ENCODE data around the gene ATXN1. TPM values are rescaled to one million over a fixed set of nuclear protein-coding genes. Genes with fewer than 3 reads are reported as not detected.

Gene ATXN1
- total RNA-seq, 4 donors from 2014 or later = 24.9 to 48.0 (median 36.8) TPM

GRCh38 chr6:16481697-16482399 is 279.4 kb downstream of the ATXN1 start:
- 90 to 91% methylated on average over 3 of the region's 3 CpGs for WGBS, 2 donors
- Histone ChIP-seq H3K27me3 (no peaks in the 10 kb centered on the region), H3K4me3 (no peak overlapping the region), H3K36me3 (peaks cover 0 to 36% (median 3%) of the 10 kb centered on the region in 3 donors), H3K9me3 (peaks cover 0 to 7% (median 0%) of the 10 kb centered on the region in 4 donors), H3K4me1 (no peaks in the 10 kb centered on the region), H3K27ac (no peak overlapping the region)
- DNase-seq (ENCODE audit: low spot score in 2 of 2) = no peak
- no peak for TF ChIP-seq CTCF (IDR thresholded peaks at IDR 0.05)
- no peak for TF ChIP-seq EP300 (IDR thresholded peaks at IDR 0.05)
- TF ChIP-seq POLR2A (IDR thresholded peaks at IDR 0.05) = no peak

- WGBS, 2 donors = 64 to 75% methylated on average over 4 of the region's 4 CpGs
- DNase-seq (ENCODE audit: low spot score in 2 of 2) = no peak
Measured at GRCh38 chr6:16480763-16481560, 280.3 kb downstream of the ATXN1 start.

GRCh38 chr6:16477367-16478149 is 283.7 kb downstream of the ATXN1 start:
- DNase-seq (ENCODE audit: low spot score in 2 of 2) = no peak
- TF ChIP-seq CTCF (IDR thresholded peaks at IDR 0.05) = no peak
- TF ChIP-seq EP300 (IDR thresholded peaks at IDR 0.05) = no peak
- no peak for TF ChIP-seq POLR2A (IDR thresholded peaks at IDR 0.05)
- Histone ChIP-seq H3K4me1 (no peaks in the 10 kb centered on the region), H3K36me3 (peaks cover 0 to 11% (median 0%) of the 10 kb centered on the region in 3 donors), H3K9me3 (no peaks in the 10 kb centered on the region), H3K27ac (no peak overlapping the region), H3K4me3 (no peak overlapping the region), H3K27me3 (no peaks in the 10 kb centered on the region)
- 80 to 92% methylated on average over 12 of the region's 12 CpGs for WGBS, 2 donors

More at GRCh38 chr6:16480763-16481560, 280.3 kb downstream of the ATXN1 start:
- peaks cover 0 to 7% (median 0%) of the 10 kb centered on the region in 4 donors for H3K9me3 ChIP-seq
- H3K4me1 ChIP-seq = no peaks in the 10 kb centered on the region
- H3K27me3 ChIP-seq = no peaks in the 10 kb centered on the region
- no peak overlapping the region for H3K4me3 ChIP-seq
- TF ChIP-seq POLR2A (IDR thresholded peaks at IDR 0.05) (no peak), CTCF (IDR thresholded peaks at IDR 0.05) (no peak), EP300 (IDR thresholded peaks at IDR 0.05) (no peak)
- no peak overlapping the region for H3K27ac ChIP-seq
- H3K36me3 ChIP-seq = peaks cover 0 to 36% (median 3%) of the 10 kb centered on the region in 3 donors

- H3K36me3 ChIP-seq = peaks cover 0 to 5% (median 0%) of the 10 kb centered on the region in 3 donors
- TF ChIP-seq POLR2A (IDR thresholded peaks at IDR 0.05) (no peak), CTCF (IDR thresholded peaks at IDR 0.05) (no peak), EP300 (IDR thresholded peaks at IDR 0.05) (no peak)
- no peak for DNase-seq (ENCODE audit: low spot score in 2 of 2)
- H3K9me3 ChIP-seq = no peaks in the 10 kb centered on the region
- H3K27me3 ChIP-seq = no peaks in the 10 kb centered on the region
- H3K4me1 ChIP-seq = no peaks in the 10 kb centered on the region
- H3K27ac ChIP-seq = no peak overlapping the region
- 62 to 70% methylated on average over 7 of the region's 7 CpGs for WGBS, 2 donors
- no peak overlapping the region for H3K4me3 ChIP-seq
Measured at GRCh38 chr6:16476861-16477260, 284.4 kb downstream of the ATXN1 start.
